Liver (tissue), 9 donors: Measurements from ENCODE around the gene GNAO1. TPM values are rescaled to one million over a fixed set of nuclear protein-coding genes. Genes with fewer than 3 reads are reported as not detected.

ENCODE experiments used
- DNase-seq: peaks from one replicate; pipeline ENCODE4 v3.0.0-alpha.2; 2017; ENCODE audit warnings: low spot score
- H3K27ac ChIP-seq, 2 donors: one replicate each; pipeline ENCODE4 v1.7.0; 2013; ENCODE audit warnings: inconsistent platforms in 2 of 2, low read length in 2 of 2, control low read depth in 1 of 2, low read depth in 1 of 2, mild to moderate bottlenecking in 1 of 2
- H3K27me3 ChIP-seq, 4 donors: one replicate each; pipeline versions ENCODE4 v1.6.1 to v1.7.0; 2013; ENCODE audit warnings: low read length in 3 of 4, inconsistent platforms in 1 of 4, mild to moderate bottlenecking in 1 of 4, moderate library complexity in 1 of 4; ENCODE audit not compliant: control insufficient read depth in 4 of 4, insufficient read depth in 4 of 4
- H3K36me3 ChIP-seq, 4 donors: one replicate each; pipeline versions ENCODE4 v1.6.1 to v1.7.0; 2013; ENCODE audit warnings: low read length in 3 of 4, mild to moderate bottlenecking in 3 of 4, low read depth in 1 of 4, moderate library complexity in 1 of 4; ENCODE audit not compliant: control insufficient read depth in 4 of 4, insufficient read depth in 3 of 4
- H3K4me1 ChIP-seq, 4 donors: one replicate each; pipeline versions ENCODE4 v1.6.1 to v1.7.0; 2013; ENCODE audit warnings: low read length in 3 of 4, mild to moderate bottlenecking in 3 of 4, moderate library complexity in 1 of 4; ENCODE audit not compliant: control insufficient read depth in 4 of 4, insufficient read depth in 4 of 4
- H3K4me3 ChIP-seq, 3 donors: one replicate each; pipeline versions ENCODE4 v1.6.1 to v1.7.0; 2013; ENCODE audit warnings: low read length in 3 of 3, control low read depth in 1 of 3, low read depth in 1 of 3, mild to moderate bottlenecking in 1 of 3
- H3K9ac ChIP-seq, 2 donors: one replicate each; pipeline ENCODE4 v1.7.0; 2013; ENCODE audit warnings: low read length in 2 of 2, mild to moderate bottlenecking in 2 of 2, moderate library complexity in 2 of 2, control low read depth in 1 of 2, low read depth in 1 of 2
- H3K9me3 ChIP-seq, 4 donors: one replicate each; pipeline versions ENCODE4 v1.6.1 to v1.7.0; 2013; ENCODE audit warnings: low read length in 3 of 4; ENCODE audit not compliant: control insufficient read depth in 4 of 4
- ATF3 ChIP-seq: IDR thresholded peaks from 2 replicates; pipeline ENCODE4 v1.6.1; 2016; ENCODE audit warnings: antibody characterized with exemption
- CTCF ChIP-seq: fragments of 150-350 bp; IDR thresholded peaks from 2 replicates; pipeline ENCODE4 v1.5.1; 2017; ENCODE audit warnings: improper control_type of control experiment, low read depth, low read length; ENCODE audit not compliant: missing input control
- FOXA1 ChIP-seq: IDR thresholded peaks from 2 replicates; pipeline ENCODE4 v1.6.1; 2016; ENCODE audit warnings: antibody characterized with exemption
- FOXA2 ChIP-seq: IDR thresholded peaks from 2 replicates; pipeline ENCODE4 v1.6.1; 2016; ENCODE audit warnings: antibody characterized with exemption
- GABPA ChIP-seq, 2 donors: IDR thresholded peaks in 1 of 2; conservative IDR thresholded peaks in 1 of 2; 2 replicates each; pipeline ENCODE4 v1.6.1; 2016; ENCODE audit warnings: antibody characterized with exemption in 2 of 2, mild to moderate bottlenecking in 1 of 2, moderate library complexity in 1 of 2
- HNF4A ChIP-seq, 2 donors: conservative IDR thresholded peaks; 2 replicates each; pipeline ENCODE4 v1.6.1; 2016; ENCODE audit warnings: antibody characterized with exemption in 2 of 2, mild to moderate bottlenecking in 2 of 2
- HNF4G ChIP-seq: IDR thresholded peaks from 2 replicates; pipeline ENCODE4 v1.6.1; 2016; ENCODE audit warnings: antibody characterized with exemption
- JUND ChIP-seq, 2 donors: IDR thresholded peaks; 2 replicates each; pipeline ENCODE4 v1.6.1; 2016; ENCODE audit warnings: antibody characterized with exemption in 2 of 2
- RAD21 ChIP-seq, 2 donors: IDR thresholded peaks; 2 replicates each; pipeline ENCODE4 v1.6.1; 2016; ENCODE audit warnings: antibody characterized with exemption in 2 of 2, mild to moderate bottlenecking in 2 of 2
- REST ChIP-seq: IDR thresholded peaks from 2 replicates; pipeline ENCODE4 v1.6.1; 2016; ENCODE audit warnings: antibody characterized with exemption, mild to moderate bottlenecking
- RXRA ChIP-seq, 2 donors: IDR thresholded peaks; 2 replicates each; pipeline ENCODE4 v1.6.1; 2017 to 2018; ENCODE audit warnings: antibody characterized with exemption in 2 of 2, mild to moderate bottlenecking in 1 of 2
- SP1 ChIP-seq: IDR thresholded peaks from 2 replicates; pipeline ENCODE4 v1.6.1; 2018; ENCODE audit warnings: antibody characterized with exemption, mild to moderate bottlenecking
- TAF1 ChIP-seq: conservative IDR thresholded peaks from 2 replicates; pipeline ENCODE4 v1.6.1; 2016; ENCODE audit warnings: antibody characterized with exemption, mild to moderate bottlenecking
- YY1 ChIP-seq: IDR thresholded peaks from 2 replicates; pipeline ENCODE4 v1.6.1; 2016; ENCODE audit warnings: antibody characterized with exemption, mild to moderate bottlenecking
- ZBTB33 ChIP-seq: IDR thresholded peaks from 2 replicates; pipeline ENCODE4 v1.6.1; 2016; ENCODE audit warnings: antibody characterized with exemption
- WGBS: extraction: QIAGEN DNeasy Blood & Tissue Kit; methylation state at CpG from one replicate; pipeline ENCODE4 v1.1.7; 2013; 5-methylcytosine and 5-hydroxymethylcytosine counted together
- polyA plus RNA-seq, 2 donors: library from polyadenylated mRNA; stranded (reverse) in 1 of 2; unstranded in 1 of 2; fragments of 200-250 nt in 1 of 2; fragments of >200 nt in 1 of 2; fragmentation: Nextera tagmentation in 1 of 2; extraction: Ambion mirVana in 1 of 2; gene quantifications; one replicate each; pipeline versions ENCODE4 v1.2.1 to v1.2.3, GENCODE V29; 2013 to 2015
- total RNA-seq, 2 donors: library from RNA; depleted of rRNA; stranded (reverse); fragments of >200 nt; gene quantifications; one replicate each; pipeline ENCODE4 v1.2.3, GENCODE V29; 2014
- donor health status: healthy.
- donor health status: healthy.
- donor health status: healthy.
- donor health status: healthy.
- donor health status: healthy.

GNAO1 gene
- total and polyA plus RNA-seq, 4 donors = 0.61 to 15.1 (median 7.0) TPM

GRCh38 chr16:56337858-56338325 lies 146.6 kb downstream of the GNAO1 start (continued):
- TF ChIP-seq CTCF = no peak
- no peak for TF ChIP-seq FOXA2

GRCh38 chr16:56338566-56339318 lies 147.5 kb downstream of the GNAO1 start:
- peaks cover 0 to 11% (median 3%) of the 10 kb centered on the region in 4 donors for H3K4me1 ChIP-seq
- peaks cover 0 to 72% (median 17%) of the 10 kb centered on the region in 4 donors for H3K36me3 ChIP-seq

More at GRCh38 chr16:56338566-56339318, 147.5 kb downstream of the GNAO1 start:
- Histone ChIP-seq H3K4me3 (no peak overlapping the region), H3K9me3 (no peaks in the 10 kb centered on the region), H3K27me3 (no peaks in the 10 kb centered on the region), H3K27ac (no peak overlapping the region), H3K9ac (no peak overlapping the region)
- WGBS = 92% methylated on average over 17 of the region's 17 CpGs
- DNase-seq = no peak
- TF ChIP-seq HNF4A (conservative IDR thresholded peaks at IDR 0.05) (no peak), SP1 (no peak), ZBTB33 (no peak), HNF4G (no peak), FOXA2 (no peak), FOXA1 (no peak), RAD21 (IDR thresholded peaks at IDR 0.05) (no peak), JUND (IDR thresholded peaks at IDR 0.05) (no peak), RXRA (IDR thresholded peaks at IDR 0.05) (no peak), CTCF (no peak), TAF1 (no peak), REST (no peak), ATF3 (no peak), YY1 (no peak), GABPA (IDR thresholded peaks at IDR 0.05 in 1 of 2, conservative IDR thresholded peaks at IDR 0.05 in 1 of 2) (no peak)
